ENCODE measurements around the gene PTX4.
"Not testable (repeated sequence)": the region's sequence is repeated elsewhere in the genome, so short reads cannot be mapped to it uniquely, and the experiment has no call there.

Gene PTX4

GRCh38 chr16:1443980-1444729 lies 44.6 kb downstream of the PTX4 start, which contains the start of gene CCDC154:
CCDC154 (minus strand) TSS chr16:1444556; CDS start chr16:1444322, 234 bp downstream.
- no peak for DNase-seq (ENCODE audit: low read depth in 2 of 2)

- DNase-seq (ENCODE audit: low read depth in 2 of 2) = no peak
Observed at GRCh38 chr16:1443403-1443973, 45.3 kb downstream of the PTX4 start.

GRCh38 chr16:1442697-1443096 lies 46.0 kb downstream of the PTX4 start:
- no peak for DNase-seq (ENCODE audit: low read depth in 2 of 2)

GRCh38 chr16:1441391-1441829 lies 47.3 kb downstream of the PTX4 start:
- no peak for DNase-seq (ENCODE audit: low read depth in 2 of 2)

- not testable (repeated sequence) for DNase-seq (ENCODE audit: low read depth in 2 of 2)
Observed at GRCh38 chr16:1439699-1440074, 49.1 kb downstream of the PTX4 start.

GRCh38 chr16:1439058-1439698 lies 49.6 kb downstream of the PTX4 start:
- no peak for DNase-seq (ENCODE audit: low read depth in 2 of 2)

- no peak for DNase-seq (ENCODE audit: low read depth in 2 of 2)
Observed at GRCh38 chr16:1438229-1439057, 50.3 kb downstream of the PTX4 start.

GRCh38 chr16:1437606-1438005 lies 51.1 kb downstream of the PTX4 start:
- no peak for DNase-seq (ENCODE audit: low read depth in 2 of 2)

- DNase-seq (ENCODE audit: low read depth in 2 of 2) = no peak
Observed at GRCh38 chr16:1436731-1437355, 51.9 kb downstream of the PTX4 start.

- no peak for DNase-seq (ENCODE audit: low read depth in 2 of 2)
Observed at GRCh38 chr16:1435921-1436697, 52.6 kb downstream of the PTX4 start.
